COLO668 (cell line): Measurements from ENCODE around the gene WDR26.
"Not testable (repeated sequence)": the region's sequence is repeated elsewhere in the genome, so short reads cannot be mapped to it uniquely, and the experiment has no call there.

Experiments
- DNase-seq: peaks from one replicate; lab custom pipeline; 2025; ENCODE audit not compliant: unreplicated experiment; lab: John Stamatoyannopoulos, UW

WDR26 gene

GRCh38 chr1:224435318-224435763 is 744 bp upstream of the WDR26 start:
- DNase-seq, result no peak

GRCh38 chr1:224433701-224434672 is 610 bp downstream of the WDR26 start:
- peak; percentile 47 for DNase-seq

GRCh38 chr1:224433041-224433691 is 1.4 kb downstream of the WDR26 start:
- DNase-seq, result peak; percentile 42

GRCh38 chr1:224432672-224433040 is 1.9 kb downstream of the WDR26 start:
- DNase-seq, result no peak

- DNase-seq, result no peak
Measured at GRCh38 chr1:224432146-224432545, 2.5 kb downstream of the WDR26 start.

- DNase-seq, result no peak
Measured at GRCh38 chr1:224431726-224432125, 2.9 kb downstream of the WDR26 start.

- DNase-seq, result no peak
Measured at GRCh38 chr1:224430511-224431113, 4.0 kb downstream of the WDR26 start.

GRCh38 chr1:224429616-224430326 is 4.8 kb downstream of the WDR26 start:
- DNase-seq, result no peak

- not testable (repeated sequence) for DNase-seq
Measured at GRCh38 chr1:224428713-224429112, 5.9 kb downstream of the WDR26 start.

GRCh38 chr1:224427346-224427745 is 7.3 kb downstream of the WDR26 start:
- no peak for DNase-seq

GRCh38 chr1:224426869-224427268 is 7.7 kb downstream of the WDR26 start:
- DNase-seq, result not testable (repeated sequence)

GRCh38 chr1:224425279-224425884 is 9.2 kb downstream of the WDR26 start:
- DNase-seq, result no peak

- no peak for DNase-seq
Measured at GRCh38 chr1:224420106-224420505, 14.5 kb downstream of the WDR26 start.

GRCh38 chr1:224411766-224412165 is 22.8 kb downstream of the WDR26 start:
- no peak for DNase-seq

- no peak for DNase-seq
Measured at GRCh38 chr1:224408294-224408590, 26.4 kb downstream of the WDR26 start.

GRCh38 chr1:224407571-224408293 is 26.9 kb downstream of the WDR26 start:
- no peak for DNase-seq

- DNase-seq, result no peak
Measured at GRCh38 chr1:224406216-224406615, 28.4 kb downstream of the WDR26 start.

- no peak for DNase-seq
Measured at GRCh38 chr1:224405604-224405970, 29.0 kb downstream of the WDR26 start.

GRCh38 chr1:224404916-224405603 is 29.5 kb downstream of the WDR26 start:
- DNase-seq, result no peak
